NCI-H748 (cell line): Measurements from ENCODE around the gene ATP8B1.
"Not testable (repeated sequence)": the region's sequence is repeated elsewhere in the genome, so short reads cannot be mapped to it uniquely, and the experiment has no call there.

Experiments used
- DNase-seq: peaks from one replicate; lab custom pipeline; 2025; ENCODE audit not compliant: unreplicated experiment; lab: John Stamatoyannopoulos, UW

ATP8B1 gene

DNA sequence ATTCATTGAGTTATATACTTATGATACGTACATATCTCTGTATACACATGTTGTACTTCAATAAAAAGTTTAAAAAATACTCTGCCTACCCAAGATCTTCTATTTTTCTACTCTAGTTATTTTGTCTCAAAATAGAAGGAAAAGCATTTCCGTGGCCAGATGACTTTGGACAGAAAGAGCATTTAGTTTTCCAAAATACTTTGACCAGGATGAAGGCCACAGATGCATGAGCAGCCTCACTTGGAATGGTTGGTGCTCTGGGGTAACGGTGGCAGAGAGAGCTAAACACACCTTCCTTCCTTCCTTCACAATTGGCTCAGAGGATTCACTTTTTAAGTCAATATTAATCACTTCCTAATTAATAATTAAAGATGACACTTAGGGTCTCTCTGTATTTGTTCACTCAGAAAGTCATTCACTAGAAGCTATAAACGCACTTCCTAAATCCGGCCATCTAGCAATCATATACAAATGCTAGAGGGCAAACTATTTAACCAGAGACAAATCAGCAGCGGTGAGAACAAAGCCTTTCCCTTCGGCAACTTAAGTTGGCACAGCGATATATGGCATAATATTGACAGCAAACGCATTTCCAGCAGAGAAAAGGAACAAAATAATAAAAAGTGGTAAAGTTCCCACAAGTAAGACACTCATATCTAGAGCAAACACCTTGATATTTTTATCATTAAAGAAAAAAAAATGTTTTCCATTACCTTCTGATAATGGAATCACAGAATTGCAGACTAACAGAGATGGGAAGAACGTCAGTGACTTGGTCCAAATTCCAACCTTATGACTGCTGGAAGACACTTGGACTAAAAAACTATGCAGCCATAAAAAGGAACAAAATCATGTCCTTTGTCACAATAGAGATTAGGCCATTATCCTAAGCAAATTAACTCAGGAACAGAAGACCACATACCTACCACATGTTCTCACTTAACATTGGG is 125.6 kb downstream of the ATP8B1 start:
- no peak for DNase-seq

DNA sequence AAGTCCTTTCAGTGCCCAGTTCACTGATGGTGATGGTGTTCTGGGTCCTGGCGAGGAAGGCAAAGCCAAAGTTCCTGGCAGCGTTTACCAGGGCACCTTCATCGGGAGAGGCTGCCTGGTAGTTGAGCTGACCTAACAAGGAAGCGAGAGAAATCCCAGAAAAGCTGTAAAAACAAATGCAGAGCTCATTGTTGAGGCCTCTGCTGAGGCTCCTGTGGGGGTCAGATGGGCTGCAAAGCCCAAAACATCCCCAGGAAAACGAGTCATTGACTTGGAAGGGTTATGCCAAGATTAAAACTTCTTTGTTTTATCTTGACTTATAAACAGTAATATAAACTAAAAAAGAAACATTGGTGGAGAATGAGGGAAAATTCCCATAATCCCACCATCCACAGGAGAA is 128.2 kb downstream of the ATP8B1 start:
- no peak for DNase-seq

DNA sequence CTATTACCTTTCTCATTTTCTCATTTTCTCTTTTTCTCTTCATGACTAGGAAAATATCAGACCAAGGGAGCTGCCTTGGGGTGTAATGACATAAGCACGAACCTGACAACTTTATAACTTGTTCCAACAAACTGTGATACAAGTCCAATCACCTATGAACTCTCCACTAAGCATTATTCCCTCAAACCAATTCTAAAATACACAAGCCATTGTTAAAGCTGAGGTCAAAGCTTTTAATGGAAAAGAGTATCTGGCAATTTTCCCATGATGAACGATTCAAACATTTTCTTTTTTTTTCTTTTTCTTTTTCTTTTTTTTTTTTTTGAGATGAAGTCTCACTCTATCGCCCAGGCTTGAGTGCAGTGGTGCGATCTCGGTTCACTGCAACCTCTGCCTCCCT is 133.1 kb downstream of the ATP8B1 start:
- DNase-seq: no peak

- no peak for DNase-seq
These were observed 135.1 kb downstream of the ATP8B1 start for GRCh38 chr18:57668021-57668420.

GRCh38 chr18:57666818-57667497 is 136.2 kb downstream of the ATP8B1 start:
- DNase-seq: no peak

- DNase-seq: no peak
These were observed 138.4 kb downstream of the ATP8B1 start for GRCh38 chr18:57664568-57665165.

- DNase-seq: no peak
These were observed 142.2 kb downstream of the ATP8B1 start for GRCh38 chr18:57660961-57661360.

DNA sequence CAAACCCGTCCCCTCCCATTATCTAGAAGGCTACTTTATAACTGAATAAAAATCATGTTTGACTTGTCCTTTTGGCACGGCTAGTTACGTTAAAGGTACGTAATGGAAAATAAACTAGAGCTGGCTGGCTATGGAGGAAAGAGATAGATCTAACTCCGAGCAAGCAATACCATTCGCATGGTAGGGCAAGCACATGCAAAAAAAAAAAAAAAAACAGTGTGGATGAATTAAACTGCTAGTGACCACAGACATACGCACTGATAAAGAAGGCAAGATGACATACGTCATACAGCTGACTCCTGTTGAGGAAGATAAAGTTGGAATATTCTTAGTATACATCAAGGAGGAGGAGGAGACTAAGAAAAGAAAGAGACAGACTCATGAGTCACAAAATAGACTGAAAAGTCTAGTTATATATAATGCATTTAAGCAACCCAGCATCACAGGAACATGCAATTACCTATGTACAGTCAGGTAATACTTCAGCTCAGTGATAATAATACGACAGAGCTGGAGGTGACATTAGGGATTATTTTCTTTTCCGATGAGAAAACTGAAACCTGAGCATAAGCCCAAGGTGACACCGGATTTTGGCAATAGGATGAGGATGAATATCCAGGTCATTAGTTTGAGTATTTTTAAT is 143.5 kb downstream of the ATP8B1 start:
- DNase-seq: no peak

GRCh38 chr18:57657542-57657941 is 145.6 kb downstream of the ATP8B1 start:
- DNase-seq: no peak

- no peak for DNase-seq
These were observed 147.4 kb downstream of the ATP8B1 start for GRCh38 chr18:57655740-57656139.

DNA sequence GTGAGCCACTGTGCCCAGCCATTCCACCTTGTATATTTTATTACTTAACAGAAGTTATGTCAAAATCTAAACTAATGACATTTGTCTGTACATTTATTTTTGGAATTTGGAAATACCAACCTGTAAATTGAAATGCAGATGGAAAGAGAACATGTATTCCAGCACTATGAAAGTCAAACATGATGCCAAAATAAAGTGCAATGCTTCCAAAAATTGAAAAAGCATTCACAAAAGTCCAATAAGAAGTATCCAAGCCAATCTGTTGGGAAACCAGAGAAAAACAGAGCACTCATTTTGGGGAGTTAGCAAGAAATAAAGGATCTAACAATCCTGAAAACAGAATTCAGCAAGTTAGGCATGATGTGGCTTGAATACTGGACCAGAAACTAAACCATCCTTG is 151.2 kb downstream of the ATP8B1 start:
- DNase-seq: no peak

GRCh38 chr18:57649556-57650500 is 153.3 kb downstream of the ATP8B1 start:
- no peak for DNase-seq

- DNase-seq: no peak
These were observed 154.7 kb downstream of the ATP8B1 start for GRCh38 chr18:57648414-57648813.

- DNase-seq: peak; percentile 33
These were observed 158.6 kb downstream of the ATP8B1 start for GRCh38 chr18:57644540-57644939.

DNA sequence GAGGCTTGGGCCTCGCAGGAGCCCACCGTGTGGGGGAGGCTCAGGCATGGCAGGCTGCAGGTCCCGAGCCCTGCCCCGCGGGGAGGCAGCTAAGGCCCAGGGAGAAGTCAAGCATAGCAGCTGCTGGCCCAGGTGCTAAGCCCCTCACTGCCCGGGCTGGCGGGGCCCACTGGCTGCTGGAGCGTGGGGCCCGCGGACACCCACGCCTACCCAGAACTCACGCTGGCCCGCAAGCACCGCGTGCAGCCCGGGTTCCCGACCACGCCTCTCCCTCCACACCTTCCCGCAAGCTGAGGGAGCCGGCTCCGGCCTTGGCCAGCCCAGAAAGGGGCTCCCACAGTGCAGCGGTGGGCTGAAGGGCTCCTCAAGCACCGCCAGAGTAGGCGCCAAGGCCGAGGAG is 159.4 kb downstream of the ATP8B1 start:
- DNase-seq: not testable (repeated sequence)

- DNase-seq: not testable (repeated sequence)
These were observed 160.7 kb downstream of the ATP8B1 start for GRCh38 chr18:57642462-57642861.

- no peak for DNase-seq
These were observed 162.4 kb downstream of the ATP8B1 start for GRCh38 chr18:57640749-57641148.

- no peak for DNase-seq
These were observed 162.9 kb downstream of the ATP8B1 start for GRCh38 chr18:57640236-57640635.

DNA sequence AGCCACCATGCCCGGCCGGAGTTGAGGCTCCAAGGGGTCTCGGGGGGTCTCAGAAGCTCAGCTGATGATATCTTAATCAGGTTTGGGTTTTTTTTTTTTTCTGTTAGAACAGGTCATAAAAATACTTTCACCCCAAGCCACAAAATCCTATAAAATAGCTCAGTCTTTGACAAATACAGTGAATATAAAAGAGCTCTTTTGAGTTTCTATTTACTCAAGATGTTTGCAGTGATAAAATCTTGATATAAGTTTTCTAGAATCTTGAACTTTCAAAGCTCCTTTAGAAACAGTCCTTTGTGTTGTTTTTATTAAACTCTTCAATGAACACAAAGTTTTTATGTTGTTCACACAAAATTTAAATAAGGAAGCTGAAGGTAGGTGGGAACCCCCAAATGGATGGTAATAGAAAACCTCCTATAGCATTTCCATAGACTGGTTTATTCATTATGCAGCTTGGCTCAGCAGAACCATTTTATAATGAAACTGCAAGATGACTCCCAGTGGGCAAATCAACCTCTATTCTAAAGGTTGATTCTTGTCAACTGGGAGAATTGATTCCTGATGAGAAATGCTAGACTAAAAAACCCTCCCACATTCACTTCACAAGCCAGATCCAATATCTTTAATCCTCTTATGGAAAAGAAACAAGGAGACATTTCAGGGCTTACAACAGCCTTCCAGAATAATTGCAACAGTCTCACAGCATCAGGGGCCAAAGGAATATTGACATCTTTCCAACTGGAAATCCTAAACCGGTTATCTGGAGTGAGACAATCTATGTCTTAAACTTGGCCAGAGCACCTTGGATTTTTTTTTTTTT is 167.9 kb downstream of the ATP8B1 start:
- no peak for DNase-seq
